ENCODE measurements around the gene GDA. TPM values are rescaled to one million over a fixed set of nuclear protein-coding genes. Genes with fewer than 3 reads are reported as not detected.

GDA gene
- total and polyA plus RNA-seq, 12 donors: 0.06 to 2.8 (median 0.61) TPM; not detected in 2

DNA sequence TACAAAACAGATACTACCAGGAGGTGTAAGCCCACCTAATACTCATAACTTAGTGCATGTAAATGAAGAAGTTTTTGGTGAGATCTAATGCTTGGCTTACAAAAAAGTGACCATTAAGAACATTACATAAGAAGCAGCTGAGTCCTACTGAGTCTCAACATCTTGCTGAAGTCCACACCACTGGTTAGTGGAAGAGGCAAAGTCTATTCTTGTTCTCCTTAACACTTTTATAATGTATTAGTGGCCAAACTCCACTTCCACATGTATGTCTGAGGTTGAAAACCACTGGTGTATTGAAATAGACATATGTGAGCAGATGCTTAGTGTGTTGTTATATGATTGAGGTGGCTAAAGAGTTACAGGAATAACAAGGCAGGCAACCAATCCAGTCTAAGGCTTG is 18.9 kb upstream of the GDA start:
- no peak overlapping the region for H3K4me3 ChIP-seq
- DNase-seq: no peak
- no peaks in the 10 kb centered on the region for H3K27me3 ChIP-seq
- no peaks in the 10 kb centered on the region for H3K4me1 ChIP-seq (replicated peaks in 1 of 2)
- no peak overlapping the region for H3K27ac ChIP-seq
- no peaks in the 10 kb centered on the region for H3K9me3 ChIP-seq (replicated peaks in 1 of 3)
- H3K36me3 ChIP-seq (replicated peaks in 1 of 2): no peaks in the 10 kb centered on the region
- TF ChIP-seq POLR2A (IDR thresholded peaks at IDR 0.05): no peak
- TF ChIP-seq, protein P1, sequence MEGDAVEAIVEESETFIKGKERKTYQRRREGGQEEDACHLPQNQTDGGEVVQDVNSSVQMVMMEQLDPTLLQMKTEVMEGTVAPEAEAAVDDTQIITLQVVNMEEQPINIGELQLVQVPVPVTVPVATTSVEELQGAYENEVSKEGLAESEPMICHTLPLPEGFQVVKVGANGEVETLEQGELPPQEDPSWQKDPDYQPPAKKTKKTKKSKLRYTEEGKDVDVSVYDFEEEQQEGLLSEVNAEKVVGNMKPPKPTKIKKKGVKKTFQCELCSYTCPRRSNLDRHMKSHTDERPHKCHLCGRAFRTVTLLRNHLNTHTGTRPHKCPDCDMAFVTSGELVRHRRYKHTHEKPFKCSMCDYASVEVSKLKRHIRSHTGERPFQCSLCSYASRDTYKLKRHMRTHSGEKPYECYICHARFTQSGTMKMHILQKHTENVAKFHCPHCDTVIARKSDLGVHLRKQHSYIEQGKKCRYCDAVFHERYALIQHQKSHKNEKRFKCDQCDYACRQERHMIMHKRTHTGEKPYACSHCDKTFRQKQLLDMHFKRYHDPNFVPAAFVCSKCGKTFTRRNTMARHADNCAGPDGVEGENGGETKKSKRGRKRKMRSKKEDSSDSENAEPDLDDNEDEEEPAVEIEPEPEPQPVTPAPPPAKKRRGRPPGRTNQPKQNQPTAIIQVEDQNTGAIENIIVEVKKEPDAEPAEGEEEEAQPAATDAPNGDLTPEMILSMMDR (IDR thresholded peaks at IDR 0.05): no peak
- intact Hi-C loops (cut with DNase I): no loop called here

DNA sequence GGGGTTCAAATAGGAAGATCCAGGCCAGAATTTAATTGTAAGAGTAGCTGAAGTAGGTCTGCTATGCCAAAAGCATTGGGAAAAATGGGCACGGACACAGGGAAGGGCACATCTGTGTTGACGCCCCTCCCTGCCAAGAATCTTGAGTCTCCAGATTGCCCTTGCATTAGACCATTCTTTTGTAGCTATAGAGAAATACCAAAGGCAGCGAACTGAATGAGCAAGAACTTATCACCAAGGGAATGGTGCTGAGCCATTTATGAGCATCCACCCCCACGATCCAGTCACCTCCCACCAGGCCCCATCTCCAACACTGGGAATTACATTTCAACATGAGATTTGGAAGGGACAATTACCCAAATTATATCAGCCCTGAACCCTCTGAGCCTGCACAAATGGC is 18.0 kb upstream of the GDA start:
- intact Hi-C loops (cut with DNase I): no loop called here
- WGBS, 4 donors: 85 to 94% (median 88%) methylated on average over 4 of the region's 4 CpGs
- no peaks in the 10 kb centered on the region for H3K4me1 ChIP-seq (replicated peaks in 1 of 2)

DNA sequence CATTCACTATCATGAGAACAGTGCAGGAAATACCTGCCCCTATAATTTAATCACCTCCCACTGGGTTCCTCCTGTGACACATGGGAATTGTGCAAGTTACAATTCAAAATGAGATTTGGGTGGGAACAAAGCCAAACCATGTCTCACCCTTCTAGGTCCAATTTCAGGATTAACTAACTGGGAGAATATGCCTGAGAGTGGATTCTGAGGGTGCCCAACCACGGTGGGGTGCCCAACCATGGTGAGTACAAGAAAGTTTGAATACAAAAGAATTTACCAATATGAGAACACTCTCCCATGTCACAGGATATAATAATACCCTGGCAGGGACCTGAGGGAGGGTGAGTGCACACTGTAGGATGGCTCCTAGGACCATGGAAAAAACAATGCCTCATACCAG is 17.2 kb upstream of the GDA start:
- H3K36me3 ChIP-seq (replicated peaks in 1 of 2): no peaks in the 10 kb centered on the region
- no peak for DNase-seq
- H3K27ac ChIP-seq: no peak overlapping the region
- no peak for TF ChIP-seq POLR2A (IDR thresholded peaks at IDR 0.05)
- TF ChIP-seq, protein P1 (IDR thresholded peaks at IDR 0.05): no peak
- no peaks in the 10 kb centered on the region for H3K9me3 ChIP-seq (replicated peaks in 1 of 3)
- no peak overlapping the region for H3K4me3 ChIP-seq
- no peaks in the 10 kb centered on the region for H3K27me3 ChIP-seq
- intact Hi-C loops (cut with DNase I): no loop called here
- 77 to 86% (median 84%) methylated on average over 1 of the region's 1 CpG for WGBS, 4 donors
- H3K4me1 ChIP-seq (replicated peaks in 1 of 2): no peaks in the 10 kb centered on the region

More for the DNA sequence above, 18.0 kb upstream of the GDA start:
- DNase-seq: no peak
- TF ChIP-seq, protein P1 (IDR thresholded peaks at IDR 0.05): no peak
- TF ChIP-seq POLR2A (IDR thresholded peaks at IDR 0.05): no peak
- Histone ChIP-seq H3K27ac (no peak overlapping the region), H3K9me3 (replicated peaks in 1 of 3) (no peaks in the 10 kb centered on the region), H3K27me3 (no peaks in the 10 kb centered on the region), H3K36me3 (replicated peaks in 1 of 2) (no peaks in the 10 kb centered on the region), H3K4me3 (no peak overlapping the region)

DNA sequence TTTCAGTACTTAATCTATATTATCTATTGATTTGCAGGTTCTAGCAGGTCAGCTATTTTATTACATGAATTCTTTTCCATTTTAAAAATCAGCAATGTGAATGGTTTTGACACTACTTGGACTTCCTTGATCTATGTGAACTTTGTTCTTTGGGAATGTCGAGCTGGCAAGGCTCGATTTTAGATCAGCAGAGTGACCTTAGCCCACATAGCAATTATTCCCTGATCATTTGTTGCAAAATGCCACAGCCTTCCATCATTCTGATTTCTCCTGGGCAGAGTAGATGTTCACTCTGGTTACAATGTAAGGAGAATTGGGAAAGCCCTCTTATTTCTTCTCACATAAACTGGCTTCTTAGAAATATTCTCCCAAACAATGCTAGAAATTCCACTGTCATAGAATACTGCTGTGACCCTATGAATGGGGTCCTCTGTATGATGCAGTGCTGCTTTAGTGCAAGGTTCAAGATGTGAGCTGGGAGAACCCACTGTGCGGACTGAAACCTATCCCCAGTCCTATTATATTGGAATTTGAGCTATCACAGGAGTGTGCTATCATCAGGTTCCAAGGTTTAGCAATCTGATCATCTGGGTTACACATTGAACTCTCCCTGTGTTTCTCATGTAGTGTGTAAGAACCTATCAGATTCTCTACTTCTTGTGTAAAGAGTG is 15.7 kb upstream of the GDA start:
- Histone ChIP-seq H3K36me3 (replicated peaks in 1 of 2) (no peaks in the 10 kb centered on the region), H3K27ac (no peak overlapping the region), H3K4me1 (replicated peaks in 1 of 2) (no peaks in the 10 kb centered on the region), H3K9me3 (replicated peaks in 1 of 3) (no peaks in the 10 kb centered on the region), H3K4me3 (no peak overlapping the region), H3K27me3 (no peaks in the 10 kb centered on the region)
- DNase-seq: no peak
- TF ChIP-seq, protein P1 (IDR thresholded peaks at IDR 0.05): no peak
- TF ChIP-seq POLR2A (IDR thresholded peaks at IDR 0.05): no peak
- intact Hi-C loops (cut with DNase I): no loop called here
- 42 to 57% (median 53%) methylated on average over 3 of the region's 3 CpGs for WGBS, 4 donors
